Sigmoid colon (tissue), 7 donors: ENCODE data around the gene LTN1. TPM values are rescaled to one million over a fixed set of nuclear protein-coding genes. Genes with fewer than 3 reads are reported as not detected.

ENCODE experiments used
- DNase-seq: peaks from one replicate; pipeline ENCODE4 v3.0.0-alpha.2; 2019
- H3K27ac ChIP-seq, 4 donors: fragments of 200-600 bp; sonication (generic); one replicate each; pipeline ENCODE4 v1.5.1; 2016 to 2019; ENCODE audit warnings: mild to moderate bottlenecking in 1 of 4
- H3K27me3 ChIP-seq, 3 donors: fragments of 200-600 bp; sonication (generic); one replicate each; pipeline ENCODE4 v1.5.1; 2019; ENCODE audit warnings: mild to moderate bottlenecking in 1 of 3
- H3K36me3 ChIP-seq, 4 donors: fragments of 200-600 bp; sonication (generic); one replicate each; pipeline ENCODE4 v1.5.1; 2016 to 2019
- H3K4me1 ChIP-seq, 4 donors: fragments of 200-600 bp; sonication (generic); one replicate each; pipeline ENCODE4 v1.5.1; 2017 to 2019
- H3K4me3 ChIP-seq, 4 donors: fragments of 200-600 bp; sonication (generic); one replicate each; pipeline ENCODE4 v1.5.1; 2017 to 2019; ENCODE audit warnings: mild to moderate bottlenecking in 2 of 4, moderate library complexity in 1 of 4
- H3K9me3 ChIP-seq, 4 donors: fragments of 200-600 bp in 3 of 4; sonication (generic) in 3 of 4; one replicate each; pipeline versions ENCODE4 v1.5.1 to v1.6.1; 2013 to 2019
- EP300 ChIP-seq, 4 donors: sonication (generic); formaldehyde crosslinking; IDR thresholded peaks; one replicate each; pipeline ENCODE4 v1.6.1; 2017; ENCODE audit warnings: antibody characterized with exemption in 4 of 4
- POLR2A ChIP-seq, 2 donors: fragments of 450-650 bp; IDR thresholded peaks; one replicate each; pipeline ENCODE4 v1.6.1; 2016; ENCODE audit warnings: antibody characterized with exemption in 2 of 2, mild to moderate bottlenecking in 2 of 2, moderate library complexity in 2 of 2
- POLR2AphosphoS5 ChIP-seq, 4 donors: sonication (generic); formaldehyde crosslinking; IDR thresholded peaks; one replicate each; pipeline ENCODE4 v1.6.1; 2017; ENCODE audit warnings: antibody characterized with exemption in 4 of 4
- WGBS, 2 donors: extraction: QIAGEN DNeasy Blood & Tissue Kit; methylation state at CpG; one replicate each; pipeline ENCODE4 v1.1.7; 2013; 5-methylcytosine and 5-hydroxymethylcytosine counted together
- intact Hi-C: fragments of 100-400 bp; cut with DNase I; formaldehyde crosslinking; loops from one replicate; pipeline ENCODE4 v1.15.1; 2023
- polyA plus RNA-seq, 3 donors: library from polyadenylated mRNA; stranded (reverse); fragments of 200-250 nt; gene quantifications; one replicate each; pipeline ENCODE4 v1.2.3, GENCODE V29; 2013
- total RNA-seq, 4 donors: library from RNA; depleted of rRNA; stranded (reverse); fragments of >200 nt; gene quantifications; one replicate each; pipeline ENCODE4 v1.1.0, GENCODE V29; 2016
- TF ChIP-seq, protein P1 (sequence below), 4 experiments: fragments of 450-650 bp in 3 of 4; fragments of 200-600 bp in 1 of 4; IDR thresholded peaks; one replicate each; pipeline ENCODE4 v1.5.1; 2016 to 2019; ENCODE audit warnings: antibody characterized with exemption in 4 of 4, mild to moderate bottlenecking in 3 of 4, moderate library complexity in 2 of 4
- donor health status: healthy with polysubstance abuse.
- donor health status: Bipolar disorder and iron deficiency.
- donor health status: healthy.

The LTN1 gene
- total and polyA plus RNA-seq, 7 donors = 3.5 to 31.0 (median 19.4) TPM

DNA sequence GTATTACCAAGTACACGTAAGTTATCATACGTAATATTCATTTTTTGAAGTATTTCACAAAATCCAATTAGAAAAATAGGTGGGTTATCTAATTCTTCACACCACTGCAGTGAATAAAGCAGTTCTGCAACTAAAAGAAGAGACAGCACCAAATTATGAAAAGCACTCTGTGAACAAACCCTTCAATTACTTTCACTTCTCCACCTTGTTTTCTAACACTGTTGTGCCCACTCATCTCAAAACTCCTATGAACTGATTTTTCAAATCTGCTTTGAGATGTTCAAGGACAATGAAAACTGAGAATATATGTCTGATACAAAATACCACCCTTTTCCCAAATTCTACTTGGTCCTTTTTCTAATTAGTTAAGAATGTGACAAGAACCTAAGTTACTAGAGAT is 39.4 kb downstream of the LTN1 start:
- Histone ChIP-seq H3K27ac (no peak overlapping the region), H3K36me3 (peaks cover 13 to 92% (median 20%) of the 10 kb centered on the region in 4 donors), H3K4me3 (no peak overlapping the region), H3K27me3 (no peaks in the 10 kb centered on the region), H3K9me3 (no peaks in the 10 kb centered on the region), H3K4me1 (no peaks in the 10 kb centered on the region)
- intact Hi-C loops = no loop called here
- WGBS, 2 donors = 97 to 98% methylated on average over 2 of the region's 2 CpGs
- TF ChIP-seq POLR2A (IDR thresholded peaks at IDR 0.05) (no peak), POLR2AphosphoS5 (IDR thresholded peaks at IDR 0.05) (no peak), EP300 (IDR thresholded peaks at IDR 0.05) (no peak)
- TF ChIP-seq, protein P1, sequence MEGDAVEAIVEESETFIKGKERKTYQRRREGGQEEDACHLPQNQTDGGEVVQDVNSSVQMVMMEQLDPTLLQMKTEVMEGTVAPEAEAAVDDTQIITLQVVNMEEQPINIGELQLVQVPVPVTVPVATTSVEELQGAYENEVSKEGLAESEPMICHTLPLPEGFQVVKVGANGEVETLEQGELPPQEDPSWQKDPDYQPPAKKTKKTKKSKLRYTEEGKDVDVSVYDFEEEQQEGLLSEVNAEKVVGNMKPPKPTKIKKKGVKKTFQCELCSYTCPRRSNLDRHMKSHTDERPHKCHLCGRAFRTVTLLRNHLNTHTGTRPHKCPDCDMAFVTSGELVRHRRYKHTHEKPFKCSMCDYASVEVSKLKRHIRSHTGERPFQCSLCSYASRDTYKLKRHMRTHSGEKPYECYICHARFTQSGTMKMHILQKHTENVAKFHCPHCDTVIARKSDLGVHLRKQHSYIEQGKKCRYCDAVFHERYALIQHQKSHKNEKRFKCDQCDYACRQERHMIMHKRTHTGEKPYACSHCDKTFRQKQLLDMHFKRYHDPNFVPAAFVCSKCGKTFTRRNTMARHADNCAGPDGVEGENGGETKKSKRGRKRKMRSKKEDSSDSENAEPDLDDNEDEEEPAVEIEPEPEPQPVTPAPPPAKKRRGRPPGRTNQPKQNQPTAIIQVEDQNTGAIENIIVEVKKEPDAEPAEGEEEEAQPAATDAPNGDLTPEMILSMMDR (IDR thresholded peaks at IDR 0.05) = no peak
- no peak for DNase-seq

DNA sequence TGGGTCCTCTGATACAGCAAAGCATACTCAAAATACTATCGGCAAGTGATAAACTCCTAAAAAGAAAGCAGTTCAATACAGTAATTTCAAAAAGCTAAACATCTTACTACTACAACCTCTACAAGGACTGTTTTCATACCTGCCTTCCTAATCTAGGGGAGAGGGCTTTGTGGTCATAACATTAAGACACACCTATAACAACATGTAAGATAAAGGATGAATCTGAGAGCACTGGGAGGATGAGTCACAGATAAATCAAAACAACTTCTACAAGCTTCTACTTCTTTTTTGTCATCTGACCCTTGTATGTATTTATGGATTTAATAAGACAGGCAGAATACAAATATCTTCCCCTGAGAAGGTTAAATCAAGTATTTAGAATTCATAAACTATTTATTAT is 40.0 kb downstream of the LTN1 start:
- TF ChIP-seq EP300 (IDR thresholded peaks at IDR 0.05) (no peak), POLR2AphosphoS5 (IDR thresholded peaks at IDR 0.05) (no peak), POLR2A (IDR thresholded peaks at IDR 0.05) (no peak)
- TF ChIP-seq, protein P1 (IDR thresholded peaks at IDR 0.05) = no peak
- Histone ChIP-seq H3K4me1 (no peaks in the 10 kb centered on the region), H3K27me3 (no peaks in the 10 kb centered on the region), H3K4me3 (no peak overlapping the region), H3K9me3 (no peaks in the 10 kb centered on the region), H3K36me3 (peaks cover 8 to 87% (median 18%) of the 10 kb centered on the region in 4 donors), H3K27ac (no peak overlapping the region)
- no peak for DNase-seq
- 98 to 100% methylated on average over 1 of the region's 1 CpG for WGBS, 2 donors
- intact Hi-C loops = no loop called here

DNA sequence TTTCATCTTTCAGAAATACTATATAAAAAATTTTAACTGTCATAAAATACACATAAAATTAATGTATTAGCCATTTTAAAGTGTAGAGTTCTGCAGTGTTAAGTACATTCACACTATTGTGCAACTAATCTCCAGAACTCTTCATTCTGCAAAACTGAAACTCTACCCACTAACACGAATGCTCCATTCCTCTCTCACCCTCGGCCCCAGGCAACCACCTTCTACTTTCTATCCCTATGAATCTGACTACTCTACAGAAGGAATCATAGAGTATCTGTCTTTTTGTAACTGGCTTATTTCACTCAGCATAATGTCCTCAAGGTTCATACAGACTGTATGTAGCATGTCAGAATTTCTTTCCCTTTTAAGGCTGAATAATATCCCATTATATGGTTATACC is 43.4 kb downstream of the LTN1 start:
- WGBS, 2 donors = 85 to 92% methylated on average over 2 of the region's 2 CpGs
- Histone ChIP-seq H3K9me3 (no peaks in the 10 kb centered on the region), H3K27me3 (no peaks in the 10 kb centered on the region), H3K27ac (no peak overlapping the region), H3K4me1 (no peaks in the 10 kb centered on the region), H3K4me3 (no peak overlapping the region), H3K36me3 (peaks cover 5 to 86% (median 25%) of the 10 kb centered on the region in 4 donors)
- TF ChIP-seq POLR2AphosphoS5 (IDR thresholded peaks at IDR 0.05) (no peak), POLR2A (IDR thresholded peaks at IDR 0.05) (no peak), EP300 (IDR thresholded peaks at IDR 0.05) (no peak)
- TF ChIP-seq, protein P1 (IDR thresholded peaks at IDR 0.05) = no peak
- intact Hi-C loops = no loop called here
- no peak for DNase-seq

DNA sequence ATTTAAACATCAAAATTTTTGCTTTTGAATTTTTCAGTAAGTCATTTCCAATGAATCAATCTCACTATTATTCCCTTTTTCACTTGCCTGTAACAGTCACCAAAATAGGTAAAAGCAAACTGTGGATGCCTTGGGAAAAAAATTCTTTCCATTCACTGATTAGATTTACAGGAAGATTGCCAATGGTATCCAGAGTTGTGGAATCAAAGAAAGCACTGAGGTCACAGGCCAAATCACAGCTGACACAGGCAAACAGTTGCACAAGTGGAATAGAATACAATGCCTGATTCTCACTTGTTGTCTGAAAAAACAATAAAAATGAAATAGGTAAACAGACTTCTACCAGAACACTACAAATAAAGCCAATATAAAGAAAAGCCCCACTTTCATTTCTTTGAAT is 48.4 kb downstream of the LTN1 start:
- H3K4me3 ChIP-seq = no peak overlapping the region
- no peaks in the 10 kb centered on the region for H3K9me3 ChIP-seq
- peaks cover 0 to 79% (median 21%) of the 10 kb centered on the region in 4 donors for H3K36me3 ChIP-seq
- TF ChIP-seq, protein P1 (IDR thresholded peaks at IDR 0.05) = no peak
- TF ChIP-seq POLR2A (IDR thresholded peaks at IDR 0.05) (no peak), POLR2AphosphoS5 (IDR thresholded peaks at IDR 0.05) (no peak), EP300 (IDR thresholded peaks at IDR 0.05) (no peak)
- no peaks in the 10 kb centered on the region for H3K27me3 ChIP-seq
- peaks cover 0 to 5% (median 0%) of the 10 kb centered on the region in 4 donors for H3K4me1 ChIP-seq
- no peak for DNase-seq
- peak overlapping the region in 1 of 4 donors; percentile 35 for H3K27ac ChIP-seq
- intact Hi-C loops = loop anchor here (5.0 kb wide), 2 partner anchors 432 to 1242 kb away; no protein-coding TSS in a partner anchor

DNA sequence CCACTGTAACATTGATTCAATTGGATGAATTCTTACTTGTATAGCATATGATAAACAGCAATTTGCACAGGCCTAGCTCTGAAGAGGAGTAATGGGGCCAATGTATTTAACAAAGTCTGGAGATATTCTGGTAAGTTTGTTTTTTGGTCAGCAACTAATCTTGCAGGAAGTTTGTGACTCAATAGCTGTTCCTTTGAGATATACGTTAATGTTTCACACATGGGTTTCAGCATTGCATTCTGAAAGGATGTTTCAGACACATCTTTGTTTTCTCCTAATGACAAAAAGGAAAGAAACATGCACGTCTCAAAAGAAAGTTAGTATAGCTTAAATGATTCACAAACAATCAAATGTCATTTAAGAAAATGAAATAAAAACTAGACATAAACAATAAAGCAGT is 49.0 kb downstream of the LTN1 start:
- WGBS, 2 donors = 79 to 85% methylated on average over 2 of the region's 2 CpGs
- Histone ChIP-seq H3K4me1 (peaks cover 0 to 5% (median 0%) of the 10 kb centered on the region in 4 donors), H3K27ac (no peak overlapping the region), H3K36me3 (peaks cover 0 to 81% (median 20%) of the 10 kb centered on the region in 4 donors), H3K27me3 (no peaks in the 10 kb centered on the region), H3K4me3 (no peak overlapping the region), H3K9me3 (no peaks in the 10 kb centered on the region)
- no peak for DNase-seq
- intact Hi-C loops = loop anchor here (5.0 kb wide), 2 partner anchors 431 to 1241 kb away; no protein-coding TSS in a partner anchor
- TF ChIP-seq POLR2A (IDR thresholded peaks at IDR 0.05) = no peak
- TF ChIP-seq, protein P1 (IDR thresholded peaks at IDR 0.05) = no peak
- no peak for TF ChIP-seq EP300 (IDR thresholded peaks at IDR 0.05)
- TF ChIP-seq POLR2AphosphoS5 (IDR thresholded peaks at IDR 0.05) = no peak
